Astrocyte (in vitro differentiated cells and primary cell): ENCODE measurements around the gene ADGRD1.

Source experiments
- EZH2 ChIP-seq: IDR thresholded peaks from 2 replicates; pipeline ENCODE4 v1.6.1; 2012; ENCODE audit warnings: mild to moderate bottlenecking, low read length, inconsistent platforms; ENCODE audit not compliant: insufficient read depth
- TF ChIP-seq, protein P1 (sequence below): IDR thresholded peaks from 2 replicates; pipeline ENCODE4 v1.5.1; 2011; ENCODE audit warnings: low read depth, mild to moderate bottlenecking, inconsistent platforms, low read length, moderate library complexity; ENCODE audit not compliant: insufficient read depth

DNA sequence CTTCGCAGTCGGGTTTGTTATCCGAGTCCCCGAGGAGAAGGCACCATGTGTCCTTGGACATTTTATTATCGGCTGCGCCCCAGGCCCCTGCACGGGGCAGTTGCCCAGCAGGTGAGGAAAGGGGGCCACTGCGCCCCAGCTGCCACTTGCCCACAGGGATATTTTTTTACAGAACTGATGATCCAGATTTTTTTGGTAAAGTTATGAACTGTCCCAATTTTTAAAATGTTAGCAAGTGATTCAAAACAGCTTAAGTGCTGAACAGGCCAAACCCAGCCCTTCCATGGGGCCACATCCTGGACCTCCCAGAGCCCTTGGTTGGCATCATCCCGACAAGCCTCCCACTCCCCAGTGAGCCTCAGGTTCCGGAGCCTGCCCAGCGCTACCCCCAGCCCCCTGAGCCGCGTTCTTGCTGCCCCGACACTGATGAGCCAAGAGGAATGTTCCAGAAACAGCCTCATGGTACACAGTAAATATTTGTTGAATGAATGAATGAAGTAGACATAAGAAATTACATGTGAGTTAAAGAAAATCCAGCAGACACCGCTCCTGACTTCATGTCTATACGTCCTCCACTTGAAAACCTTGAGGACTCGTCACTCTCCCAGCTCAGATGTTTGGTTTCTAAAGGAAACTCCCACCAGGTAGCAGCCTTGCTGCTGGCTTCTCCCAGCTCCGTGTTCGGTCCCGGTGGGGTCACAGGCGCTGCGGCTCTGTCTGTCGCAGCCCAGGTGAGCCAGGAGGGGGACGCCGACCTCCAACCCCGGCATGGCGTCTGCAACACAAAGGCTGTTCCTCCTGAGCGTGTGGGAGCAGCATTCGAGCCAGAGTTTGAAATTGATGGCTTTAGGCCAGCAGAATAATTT lies 88.5 kb downstream of the ADGRD1 start:
- TF ChIP-seq, protein P1, sequence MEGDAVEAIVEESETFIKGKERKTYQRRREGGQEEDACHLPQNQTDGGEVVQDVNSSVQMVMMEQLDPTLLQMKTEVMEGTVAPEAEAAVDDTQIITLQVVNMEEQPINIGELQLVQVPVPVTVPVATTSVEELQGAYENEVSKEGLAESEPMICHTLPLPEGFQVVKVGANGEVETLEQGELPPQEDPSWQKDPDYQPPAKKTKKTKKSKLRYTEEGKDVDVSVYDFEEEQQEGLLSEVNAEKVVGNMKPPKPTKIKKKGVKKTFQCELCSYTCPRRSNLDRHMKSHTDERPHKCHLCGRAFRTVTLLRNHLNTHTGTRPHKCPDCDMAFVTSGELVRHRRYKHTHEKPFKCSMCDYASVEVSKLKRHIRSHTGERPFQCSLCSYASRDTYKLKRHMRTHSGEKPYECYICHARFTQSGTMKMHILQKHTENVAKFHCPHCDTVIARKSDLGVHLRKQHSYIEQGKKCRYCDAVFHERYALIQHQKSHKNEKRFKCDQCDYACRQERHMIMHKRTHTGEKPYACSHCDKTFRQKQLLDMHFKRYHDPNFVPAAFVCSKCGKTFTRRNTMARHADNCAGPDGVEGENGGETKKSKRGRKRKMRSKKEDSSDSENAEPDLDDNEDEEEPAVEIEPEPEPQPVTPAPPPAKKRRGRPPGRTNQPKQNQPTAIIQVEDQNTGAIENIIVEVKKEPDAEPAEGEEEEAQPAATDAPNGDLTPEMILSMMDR: no peak
- no peak for TF ChIP-seq EZH2
